HK-2 (cell line): Measurements from ENCODE around the gene HOXA10.

ENCODE experiments used
- DNase-seq: peaks from one replicate; pipeline ENCODE4 v3.0.0-alpha.2; 2018; ENCODE audit not compliant: unreplicated experiment

The HOXA10 gene

GRCh38 chr7:27173956-27174873 is at the start of gene HOXA10:
Gene HOXA10 (minus strand): TSS chr7:27174320. CDS start chr7:27174306, 14 bp downstream.
- no peak for DNase-seq

GRCh38 chr7:27221201-27221797 is 47.2 kb upstream of the HOXA10 start:
- DNase-seq: no peak

- DNase-seq: no peak
Observed at GRCh38 chr7:27220440-27220955, 46.4 kb upstream of the HOXA10 start.

GRCh38 chr7:27219821-27220220 is 45.7 kb upstream of the HOXA10 start:
- DNase-seq: no peak

GRCh38 chr7:27217951-27218350 is 43.8 kb upstream of the HOXA10 start:
- DNase-seq: no peak

- DNase-seq: no peak
Observed at GRCh38 chr7:27215356-27215755, 41.2 kb upstream of the HOXA10 start.

- DNase-seq: no peak
Observed at GRCh38 chr7:27214239-27214950, 40.3 kb upstream of the HOXA10 start.

GRCh38 chr7:27213433-27214238 is 39.5 kb upstream of the HOXA10 start:
- DNase-seq: no peak

GRCh38 chr7:27212497-27213432 is 38.6 kb upstream of the HOXA10 start:
- no peak for DNase-seq

GRCh38 chr7:27211764-27212204 is 37.7 kb upstream of the HOXA10 start:
- no peak for DNase-seq

GRCh38 chr7:27211084-27211446 is 36.9 kb upstream of the HOXA10 start:
- DNase-seq: no peak

GRCh38 chr7:27210441-27211083 is 36.4 kb upstream of the HOXA10 start:
- DNase-seq: no peak

GRCh38 chr7:27209933-27210440 is 35.9 kb upstream of the HOXA10 start:
- no peak for DNase-seq

GRCh38 chr7:27208998-27209397 is 34.9 kb upstream of the HOXA10 start:
- DNase-seq: no peak

GRCh38 chr7:27207348-27207985 is 33.3 kb upstream of the HOXA10 start:
- DNase-seq: no peak

- no peak for DNase-seq
Observed at GRCh38 chr7:27205325-27206280, 31.5 kb upstream of the HOXA10 start.

- DNase-seq: no peak
Observed at GRCh38 chr7:27204851-27205322, 30.8 kb upstream of the HOXA10 start.
